ENCODE measurements around the gene SIAH3.

DNA sequence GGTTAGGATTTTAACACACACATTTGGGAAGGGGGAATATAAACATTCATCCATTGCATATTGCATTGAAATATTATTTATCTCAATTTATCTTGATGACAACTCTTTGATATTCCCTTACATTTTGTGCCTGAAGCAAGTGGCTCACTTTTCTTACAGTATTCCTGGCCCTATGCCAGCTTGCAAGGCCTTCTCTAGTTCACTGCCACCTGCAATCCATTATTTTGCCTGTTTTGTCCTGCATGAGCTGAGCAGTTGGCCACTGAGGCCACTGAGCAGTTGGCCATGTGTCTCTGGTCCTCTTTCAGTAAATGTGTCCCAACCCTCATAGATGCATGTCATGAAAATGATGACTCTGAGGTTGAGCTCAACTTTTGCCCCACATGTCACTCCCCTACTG lies 99.7 kb downstream of the SIAH3 start:
- TF ChIP-seq, protein P1, sequence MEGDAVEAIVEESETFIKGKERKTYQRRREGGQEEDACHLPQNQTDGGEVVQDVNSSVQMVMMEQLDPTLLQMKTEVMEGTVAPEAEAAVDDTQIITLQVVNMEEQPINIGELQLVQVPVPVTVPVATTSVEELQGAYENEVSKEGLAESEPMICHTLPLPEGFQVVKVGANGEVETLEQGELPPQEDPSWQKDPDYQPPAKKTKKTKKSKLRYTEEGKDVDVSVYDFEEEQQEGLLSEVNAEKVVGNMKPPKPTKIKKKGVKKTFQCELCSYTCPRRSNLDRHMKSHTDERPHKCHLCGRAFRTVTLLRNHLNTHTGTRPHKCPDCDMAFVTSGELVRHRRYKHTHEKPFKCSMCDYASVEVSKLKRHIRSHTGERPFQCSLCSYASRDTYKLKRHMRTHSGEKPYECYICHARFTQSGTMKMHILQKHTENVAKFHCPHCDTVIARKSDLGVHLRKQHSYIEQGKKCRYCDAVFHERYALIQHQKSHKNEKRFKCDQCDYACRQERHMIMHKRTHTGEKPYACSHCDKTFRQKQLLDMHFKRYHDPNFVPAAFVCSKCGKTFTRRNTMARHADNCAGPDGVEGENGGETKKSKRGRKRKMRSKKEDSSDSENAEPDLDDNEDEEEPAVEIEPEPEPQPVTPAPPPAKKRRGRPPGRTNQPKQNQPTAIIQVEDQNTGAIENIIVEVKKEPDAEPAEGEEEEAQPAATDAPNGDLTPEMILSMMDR (IDR thresholded peaks at IDR 0.05), result no peak
- TF ChIP-seq POLR2A (IDR thresholded peaks at IDR 0.05), result no peak
